Measurements from ENCODE around the gene TMEM132D. TPM values are rescaled to one million over a fixed set of nuclear protein-coding genes. Genes with fewer than 3 reads are reported as not detected.

Gene TMEM132D
- total RNA-seq, 1 experiment from 2014 or later = not detected

GRCh38 chr12:129635021-129635685 is 268.7 kb downstream of the TMEM132D start:
- Histone ChIP-seq H3K9me3 (ENCODE audit: low read depth, low read length, poor library complexity, severe bottlenecking) (peaks cover 13% of the 10 kb centered on the region), H3K4me3 (ENCODE audit: low read depth, low read length, poor library complexity, severe bottlenecking) (no peak overlapping the region), H3K36me3 (ENCODE audit: insufficient read depth, low read length, poor library complexity, severe bottlenecking) (no peaks in the 10 kb centered on the region), H3K27me3 (replicated peaks; ENCODE audit: insufficient read depth, low read depth, low read length, poor library complexity) (no peaks in the 10 kb centered on the region), H3K27ac (ENCODE audit: low read depth, low read length, poor library complexity, severe bottlenecking) (no peak overlapping the region), H3K4me1 (ENCODE audit: insufficient read depth, low read length, poor library complexity, severe bottlenecking) (no peaks in the 10 kb centered on the region)
- intact Hi-C loops (cut with micrococcal nuclease; ENCODE audit: unreplicated experiment) = no loop called here
- no peak for TF ChIP-seq EZH2 (IDR thresholded peaks at IDR 0.05; ENCODE audit: borderline replicate concordance, low read depth, low read length, poor library complexity, severe bottlenecking)
- no peak for TF ChIP-seq CTCF (conservative IDR thresholded peaks at IDR 0.05; ENCODE audit: low read depth, low read length)
- BruUV-seq (replicated peaks) = no TSS peak
- no peak for DNase-seq (ENCODE audit: low spot score)
- CTCF ChIA-PET = no interaction called here
- POLR2A ChIA-PET (ENCODE audit: low non-redundant PET) = no interaction called here

GRCh38 chr12:129631316-129631715 is 272.5 kb downstream of the TMEM132D start:
- no TSS peak for BruUV-seq (replicated peaks)
- Histone ChIP-seq H3K4me1 (ENCODE audit: insufficient read depth, low read length, poor library complexity, severe bottlenecking) (no peaks in the 10 kb centered on the region), H3K27ac (ENCODE audit: low read depth, low read length, poor library complexity, severe bottlenecking) (no peak overlapping the region), H3K4me3 (ENCODE audit: low read depth, low read length, poor library complexity, severe bottlenecking) (no peak overlapping the region), H3K27me3 (replicated peaks; ENCODE audit: insufficient read depth, low read depth, low read length, poor library complexity) (no peaks in the 10 kb centered on the region), H3K36me3 (ENCODE audit: insufficient read depth, low read length, poor library complexity, severe bottlenecking) (no peaks in the 10 kb centered on the region), H3K9me3 (ENCODE audit: low read depth, low read length, poor library complexity, severe bottlenecking) (peaks cover 29% of the 10 kb centered on the region)
- TF ChIP-seq EZH2 (IDR thresholded peaks at IDR 0.05; ENCODE audit: borderline replicate concordance, low read depth, low read length, poor library complexity, severe bottlenecking) (no peak), CTCF (conservative IDR thresholded peaks at IDR 0.05; ENCODE audit: low read depth, low read length) (no peak)
- DNase-seq (ENCODE audit: low spot score) = no peak
- intact Hi-C loops (cut with micrococcal nuclease; ENCODE audit: unreplicated experiment) = no loop called here
- POLR2A ChIA-PET (ENCODE audit: low non-redundant PET) = no interaction called here
- CTCF ChIA-PET = no interaction called here

- H3K27me3 ChIP-seq (replicated peaks; ENCODE audit: insufficient read depth, low read depth, low read length, poor library complexity) = no peaks in the 10 kb centered on the region
- intact Hi-C loops (cut with micrococcal nuclease; ENCODE audit: unreplicated experiment) = no loop called here
- no peaks in the 10 kb centered on the region for H3K4me1 ChIP-seq (ENCODE audit: insufficient read depth, low read length, poor library complexity, severe bottlenecking)
- POLR2A ChIA-PET (ENCODE audit: low non-redundant PET) = no interaction called here
- TF ChIP-seq CTCF (conservative IDR thresholded peaks at IDR 0.05; ENCODE audit: low read depth, low read length) (no peak), EZH2 (IDR thresholded peaks at IDR 0.05; ENCODE audit: borderline replicate concordance, low read depth, low read length, poor library complexity, severe bottlenecking) (no peak)
- CTCF ChIA-PET = no interaction called here
- H3K9me3 ChIP-seq (ENCODE audit: low read depth, low read length, poor library complexity, severe bottlenecking) = peaks cover 29% of the 10 kb centered on the region
- DNase-seq (ENCODE audit: low spot score) = no peak
- no peak overlapping the region for H3K27ac ChIP-seq (ENCODE audit: low read depth, low read length, poor library complexity, severe bottlenecking)
- no TSS peak for BruUV-seq (replicated peaks)
- no peaks in the 10 kb centered on the region for H3K36me3 ChIP-seq (ENCODE audit: insufficient read depth, low read length, poor library complexity, severe bottlenecking)
- H3K4me3 ChIP-seq (ENCODE audit: low read depth, low read length, poor library complexity, severe bottlenecking) = no peak overlapping the region
Observed at GRCh38 chr12:129629901-129630300, 273.9 kb downstream of the TMEM132D start.
